Peyer's patch (tissue), 4 donors: ENCODE results near the gene VPS33A. TPM values are rescaled to one million over a fixed set of nuclear protein-coding genes. Genes with fewer than 3 reads are reported as not detected.

Source experiments
- DNase-seq, 3 donors: peaks; one replicate each; pipeline ENCODE4 v3.0.0-alpha.2; 2017 to 2019
- H3K27ac ChIP-seq, 4 donors: fragments of 200-600 bp; sonication (generic); one replicate each; pipeline ENCODE4 v1.5.1; 2016 to 2019
- H3K27me3 ChIP-seq, 2 donors: fragments of 200-600 bp; sonication (generic); one replicate each; pipeline ENCODE4 v1.5.1; 2019
- H3K36me3 ChIP-seq, 3 donors: fragments of 200-600 bp; sonication (generic); one replicate each; pipeline ENCODE4 v1.5.1; 2016 to 2019
- H3K4me1 ChIP-seq, 4 donors: fragments of 200-600 bp; sonication (generic); one replicate each; pipeline ENCODE4 v1.5.1; 2016 to 2019
- H3K4me3 ChIP-seq, 4 donors: fragments of 200-600 bp; sonication (generic); 1 replicate in 3 of 4; 2 replicates in 1 of 4; pipeline ENCODE4 v1.5.1; 2016 to 2019; ENCODE audit warnings: mild to moderate bottlenecking in 1 of 4
- H3K9me3 ChIP-seq, 4 donors: fragments of 200-600 bp; sonication (generic); one replicate each; pipeline ENCODE4 v1.5.1; 2016 to 2019; ENCODE audit warnings: mild to moderate bottlenecking in 1 of 4
- POLR2A ChIP-seq, 2 donors: fragments of 450-650 bp; IDR thresholded peaks; one replicate each; pipeline ENCODE4 v1.5.1; 2017; ENCODE audit warnings: antibody characterized with exemption in 2 of 2, mild to moderate bottlenecking in 2 of 2, moderate library complexity in 2 of 2
- total RNA-seq, 4 donors: library from RNA; depleted of rRNA; stranded (reverse); fragments of >200 nt; gene quantifications; one replicate each; pipeline ENCODE4 v1.1.0, GENCODE V29; 2016
- TF ChIP-seq, protein P1 (sequence below), 6 experiments: fragments of 450-650 bp in 4 of 6; fragments of 200-600 bp in 2 of 6; sonication (generic) in 1 of 6; IDR thresholded peaks; one replicate each; pipeline ENCODE4 v1.5.1; 2017 to 2019; ENCODE audit warnings: antibody characterized with exemption in 6 of 6, mild to moderate bottlenecking in 3 of 6, moderate library complexity in 1 of 6

Gene VPS33A
- total RNA-seq, 4 donors from 2014 or later = 13.1 to 18.2 (median 16.7) TPM

DNA sequence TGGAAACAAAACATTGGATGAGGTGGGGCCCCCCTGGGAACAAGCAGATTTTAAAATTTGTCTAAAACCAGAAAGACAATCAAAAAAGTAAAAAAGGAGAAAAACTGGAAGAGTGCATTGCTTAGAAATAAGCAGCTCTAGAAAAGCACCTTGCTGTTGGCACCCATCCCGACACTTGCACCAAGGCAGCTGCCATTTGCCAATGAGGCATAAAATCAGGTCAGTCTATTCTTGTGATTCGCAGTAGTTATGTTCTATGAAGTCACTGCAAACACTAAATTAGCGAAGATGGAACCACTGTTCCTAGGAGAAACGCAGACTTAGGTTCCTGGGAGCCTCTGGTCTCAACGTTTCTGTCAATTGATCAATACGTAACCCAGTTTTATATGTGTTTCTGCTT lies 16.2 kb downstream of the VPS33A start:
- H3K27ac ChIP-seq = no peak overlapping the region
- H3K4me3 ChIP-seq = no peak overlapping the region
- H3K27me3 ChIP-seq = no peaks in the 10 kb centered on the region
- no peaks in the 10 kb centered on the region for H3K9me3 ChIP-seq
- no peak for DNase-seq
- no peaks in the 10 kb centered on the region for H3K4me1 ChIP-seq
- no peak for TF ChIP-seq POLR2A (IDR thresholded peaks at IDR 0.05)
- TF ChIP-seq, protein P1, sequence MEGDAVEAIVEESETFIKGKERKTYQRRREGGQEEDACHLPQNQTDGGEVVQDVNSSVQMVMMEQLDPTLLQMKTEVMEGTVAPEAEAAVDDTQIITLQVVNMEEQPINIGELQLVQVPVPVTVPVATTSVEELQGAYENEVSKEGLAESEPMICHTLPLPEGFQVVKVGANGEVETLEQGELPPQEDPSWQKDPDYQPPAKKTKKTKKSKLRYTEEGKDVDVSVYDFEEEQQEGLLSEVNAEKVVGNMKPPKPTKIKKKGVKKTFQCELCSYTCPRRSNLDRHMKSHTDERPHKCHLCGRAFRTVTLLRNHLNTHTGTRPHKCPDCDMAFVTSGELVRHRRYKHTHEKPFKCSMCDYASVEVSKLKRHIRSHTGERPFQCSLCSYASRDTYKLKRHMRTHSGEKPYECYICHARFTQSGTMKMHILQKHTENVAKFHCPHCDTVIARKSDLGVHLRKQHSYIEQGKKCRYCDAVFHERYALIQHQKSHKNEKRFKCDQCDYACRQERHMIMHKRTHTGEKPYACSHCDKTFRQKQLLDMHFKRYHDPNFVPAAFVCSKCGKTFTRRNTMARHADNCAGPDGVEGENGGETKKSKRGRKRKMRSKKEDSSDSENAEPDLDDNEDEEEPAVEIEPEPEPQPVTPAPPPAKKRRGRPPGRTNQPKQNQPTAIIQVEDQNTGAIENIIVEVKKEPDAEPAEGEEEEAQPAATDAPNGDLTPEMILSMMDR (IDR thresholded peaks at IDR 0.05) = no peak
- peaks cover 0 to 50% (median 0%) of the 10 kb centered on the region in 3 donors for H3K36me3 ChIP-seq

DNA sequence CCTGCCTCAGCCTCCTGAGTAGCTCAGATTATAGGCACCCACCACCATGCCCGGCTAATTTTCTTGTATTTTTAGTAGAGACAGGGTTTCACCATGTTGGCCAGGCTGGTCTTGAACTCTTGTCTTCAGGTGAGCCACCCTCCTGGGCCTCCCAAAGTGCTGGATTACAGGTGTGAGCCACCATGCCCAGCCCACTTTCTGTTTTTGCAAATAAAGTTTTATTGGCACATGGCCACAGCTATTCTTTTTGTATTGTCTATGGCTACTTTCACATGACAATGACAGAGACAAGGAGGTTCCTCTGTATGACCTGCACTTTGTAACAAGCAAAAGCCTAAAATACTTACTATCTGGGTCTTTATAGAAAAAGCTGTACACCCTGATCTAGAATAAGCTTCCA lies 20.7 kb downstream of the VPS33A start:
- Histone ChIP-seq H3K36me3 (peaks cover 0 to 67% (median 0%) of the 10 kb centered on the region in 3 donors), H3K4me3 (no peak overlapping the region), H3K27me3 (no peaks in the 10 kb centered on the region), H3K9me3 (no peaks in the 10 kb centered on the region), H3K4me1 (no peaks in the 10 kb centered on the region), H3K27ac (peak overlapping the region in 3 of 4 donors; percentile 23 to 58 (median 44))
- no peak for TF ChIP-seq POLR2A (IDR thresholded peaks at IDR 0.05)
- TF ChIP-seq, protein P1 (IDR thresholded peaks at IDR 0.05) = no peak
- DNase-seq = no peak

DNA sequence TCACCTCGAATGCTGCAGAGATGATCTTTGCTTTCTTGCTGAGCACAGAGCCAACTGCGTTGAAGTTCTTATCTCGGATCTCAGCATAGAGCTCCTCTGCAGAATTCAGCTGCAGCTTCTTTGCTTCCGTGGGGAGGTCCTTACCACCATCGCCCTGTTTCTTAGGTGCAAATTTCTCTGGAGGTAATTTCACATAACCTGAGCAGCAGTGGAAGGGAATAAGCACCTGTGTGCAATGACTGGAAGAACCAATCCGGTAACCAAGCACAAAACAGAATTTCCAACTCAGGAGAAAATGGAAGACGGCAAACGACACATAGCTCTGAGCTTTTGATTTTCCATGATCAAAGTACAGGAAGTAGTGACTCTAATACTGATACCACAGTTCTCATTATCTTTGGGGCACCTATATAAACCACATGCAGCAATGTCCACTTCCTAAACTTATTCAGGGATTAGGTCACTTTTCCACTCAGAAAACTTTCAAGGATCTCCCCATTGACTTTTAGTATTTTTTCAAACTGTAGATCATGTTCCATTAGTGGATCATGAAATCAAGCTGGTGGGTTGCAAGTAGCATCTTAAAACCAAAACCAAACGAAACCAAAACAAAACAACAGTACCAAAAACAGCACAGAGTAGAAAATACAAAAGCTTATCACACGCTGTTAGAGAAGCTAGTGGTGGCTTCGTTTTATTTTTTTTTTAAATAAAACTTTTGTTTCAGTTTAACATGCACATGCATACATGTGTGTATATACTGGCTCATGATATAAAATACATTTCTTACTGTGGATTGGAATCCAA lies 21.5 kb downstream of the VPS33A start:
- peaks cover 0 to 67% (median 0%) of the 10 kb centered on the region in 3 donors for H3K36me3 ChIP-seq
- DNase-seq = no peak
- H3K9me3 ChIP-seq = no peaks in the 10 kb centered on the region
- peak overlapping the region in 3 of 4 donors; percentile 23 to 58 (median 44) for H3K27ac ChIP-seq
- TF ChIP-seq, protein P1 (IDR thresholded peaks at IDR 0.05) = no peak
- no peak for TF ChIP-seq POLR2A (IDR thresholded peaks at IDR 0.05)
- H3K4me3 ChIP-seq = peak overlapping the region; percentile 6 to 24 (median 14)
- no peaks in the 10 kb centered on the region for H3K27me3 ChIP-seq
- H3K4me1 ChIP-seq = no peaks in the 10 kb centered on the region

DNA sequence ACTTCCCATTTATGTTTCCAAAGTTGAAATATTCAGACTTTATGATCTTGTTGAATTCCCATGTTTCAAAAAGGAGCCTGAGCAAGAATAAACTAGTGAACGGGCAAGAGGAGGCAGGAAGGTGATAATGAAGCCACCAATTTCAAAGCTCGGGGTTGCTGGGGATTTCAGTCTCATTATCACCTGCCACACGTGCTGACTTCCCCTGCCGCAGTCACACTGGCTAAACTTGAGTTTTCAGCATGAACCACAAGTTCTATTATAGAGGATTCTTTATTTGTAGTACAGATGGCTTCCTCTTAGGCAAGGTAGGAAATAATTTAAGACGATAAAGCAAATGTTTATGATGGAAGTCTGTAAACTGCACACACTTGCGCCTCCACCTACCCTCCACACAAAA lies 22.3 kb downstream of the VPS33A start:
- DNase-seq = no peak
- peak overlapping the region in 3 of 4 donors; percentile 19 to 58 (median 19) for H3K27ac ChIP-seq
- H3K27me3 ChIP-seq = no peaks in the 10 kb centered on the region
- H3K36me3 ChIP-seq = peaks cover 0 to 65% (median 0%) of the 10 kb centered on the region in 3 donors
- no peak overlapping the region for H3K4me3 ChIP-seq
- TF ChIP-seq POLR2A (IDR thresholded peaks at IDR 0.05) = no peak
- TF ChIP-seq, protein P1 (IDR thresholded peaks at IDR 0.05) = no peak
- H3K4me1 ChIP-seq = no peaks in the 10 kb centered on the region
- H3K9me3 ChIP-seq = no peaks in the 10 kb centered on the region

DNA sequence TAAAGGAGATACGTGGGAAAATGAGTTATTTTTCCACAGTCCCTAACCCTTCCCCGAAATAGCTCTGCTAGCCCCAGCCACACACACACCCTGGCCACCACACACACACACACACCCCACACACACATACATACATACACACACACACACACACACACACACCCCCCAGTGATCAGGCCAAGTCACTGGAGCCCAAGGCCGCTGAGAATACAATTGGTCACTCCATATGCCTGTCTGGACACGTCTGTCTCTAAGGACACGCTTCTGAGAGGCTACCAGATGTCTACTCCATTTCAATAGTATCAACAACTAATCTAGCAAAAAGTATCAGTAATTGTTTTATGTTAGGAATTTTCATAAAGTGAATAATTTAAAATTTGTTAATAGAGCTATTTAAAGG lies 27.4 kb downstream of the VPS33A start:
- Histone ChIP-seq H3K27ac (no peak overlapping the region), H3K4me1 (no peaks in the 10 kb centered on the region), H3K4me3 (no peak overlapping the region), H3K9me3 (no peaks in the 10 kb centered on the region), H3K36me3 (peaks cover 0 to 85% (median 0%) of the 10 kb centered on the region in 3 donors), H3K27me3 (no peaks in the 10 kb centered on the region)
- no peak for TF ChIP-seq POLR2A (IDR thresholded peaks at IDR 0.05)
- DNase-seq = no peak

DNA sequence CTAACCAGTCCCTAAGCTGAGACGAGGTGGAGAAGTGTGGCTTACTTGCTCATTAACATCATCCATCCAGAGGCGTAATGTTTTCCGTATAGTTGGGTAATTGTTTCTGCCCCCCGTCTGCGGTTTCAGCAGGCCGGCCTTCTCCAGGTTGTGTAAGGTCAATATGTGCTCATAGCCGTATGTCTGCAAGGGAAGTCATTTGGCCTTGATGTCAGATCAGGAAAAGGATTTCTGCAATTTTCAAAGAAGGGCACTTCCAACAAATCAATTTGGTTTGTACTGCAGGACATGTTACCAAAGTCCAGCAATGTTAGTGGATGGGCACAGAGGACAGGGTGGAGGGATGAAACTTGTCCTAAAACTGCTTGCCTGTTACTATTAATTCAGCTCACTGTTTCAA lies 30.6 kb downstream of the VPS33A start:
- no peak overlapping the region for H3K27ac ChIP-seq

More for the DNA sequence above, 30.6 kb downstream of the VPS33A start:
- TF ChIP-seq, protein P1 (IDR thresholded peaks at IDR 0.05) = no peak
- TF ChIP-seq POLR2A (IDR thresholded peaks at IDR 0.05) = no peak
- no peaks in the 10 kb centered on the region for H3K27me3 ChIP-seq
- peaks cover 0 to 90% (median 0%) of the 10 kb centered on the region in 3 donors for H3K36me3 ChIP-seq
- H3K9me3 ChIP-seq = no peaks in the 10 kb centered on the region
- no peaks in the 10 kb centered on the region for H3K4me1 ChIP-seq
- DNase-seq = no peak
- no peak overlapping the region for H3K4me3 ChIP-seq
